IMR-90 (cell line): Measurements from ENCODE around the gene COX7A2L. TPM values are rescaled to one million over a fixed set of nuclear protein-coding genes. Genes with fewer than 3 reads are reported as not detected.

Experiments
- ATAC-seq: fragments of 200-7000 bp; cut with Tn5 transposase; 2 replicates; pipeline ENCODE4 v1.9.1; 2020; ENCODE audit warnings: low read depth, mild to moderate bottlenecking, moderate library complexity
- BruUV-seq: library from RNA; stranded (reverse); fragments of 400-500 nt; replicated peaks from 2 replicates; lab custom pipeline; 2021; lab: Mats Ljungman, UMichigan
- CTCF ChIA-PET: fragments of 300-600 bp; formaldehyde crosslinking; extraction: SDS; loops from one replicate; lab custom pipeline; 2021; ENCODE audit warnings: antibody characterized with exemption; lab: Yijun Ruan, JAX
- POLR2A ChIA-PET: fragments of 300-600 bp; sonication (Branson Sonifier 250); formaldehyde crosslinking; loops from one replicate; lab custom pipeline; 2022; ENCODE audit warnings: antibody characterized with exemption; ENCODE audit not compliant: unreplicated experiment; lab: Charles Lee
- DNase-seq: peaks from one replicate; pipeline ENCODE4 v3.0.0; 2013
- H2AFZ ChIP-seq: replicated peaks from 2 replicates; pipeline ENCODE3; 2013; ENCODE audit warnings: low read length, mild to moderate bottlenecking; ENCODE audit not compliant: poor library complexity
- H2AK5ac ChIP-seq: 2 replicates; pipeline ENCODE4 v1.6.1; 2013; ENCODE audit warnings: low read depth, low read length, inconsistent platforms
- H2AK9ac ChIP-seq: replicated peaks from 2 replicates; pipeline ENCODE3; 2013; ENCODE audit warnings: mild to moderate bottlenecking, low read depth, low read length, moderate library complexity; ENCODE audit not compliant: poor library complexity
- H2BK120ac ChIP-seq: 2 replicates; pipeline ENCODE4 v1.6.1; 2013; ENCODE audit warnings: low read depth, low read length, inconsistent platforms
- H2BK15ac ChIP-seq: 3 replicates; pipeline ENCODE4 v1.6.1; 2013; ENCODE audit warnings: low read depth, low read length, inconsistent platforms
- H2BK20ac ChIP-seq: 2 replicates; pipeline ENCODE4 v1.6.1; 2013; ENCODE audit warnings: low read depth, mild to moderate bottlenecking, inconsistent platforms, low read length, moderate library complexity
- H2BK5ac ChIP-seq: 2 replicates; pipeline ENCODE4 v1.6.1; 2013; ENCODE audit warnings: mild to moderate bottlenecking, low read depth, low read length, inconsistent platforms; ENCODE audit not compliant: poor library complexity, severe bottlenecking
- H3K14ac ChIP-seq: replicated peaks from 2 replicates; pipeline ENCODE4 v1.6.1; 2013; ENCODE audit warnings: low read depth, low read length, inconsistent platforms
- H3K18ac ChIP-seq: 2 replicates; pipeline ENCODE4 v1.6.1; 2013; ENCODE audit warnings: low read depth, low read length, control low read depth
- H3K23ac ChIP-seq: 2 replicates; pipeline ENCODE4 v1.6.1; 2013; ENCODE audit warnings: low read depth, low read length, inconsistent platforms
- H3K27ac ChIP-seq: 2 replicates; pipeline ENCODE4 v1.5.1; 2013; ENCODE audit warnings: mild to moderate bottlenecking, control low read depth, low read length; ENCODE audit not compliant: insufficient read depth
- H3K27me3 ChIP-seq: 2 replicates; pipeline ENCODE4 v1.6.1; 2013; ENCODE audit warnings: low read length; ENCODE audit not compliant: control insufficient read depth, insufficient read depth
- H3K36me3 ChIP-seq: 2 replicates; pipeline ENCODE4 v1.6.1; 2013; ENCODE audit warnings: low read length, mixed read lengths; ENCODE audit not compliant: control insufficient read depth, insufficient read depth
- H3K4ac ChIP-seq: 2 replicates; pipeline ENCODE4 v1.6.1; 2013; ENCODE audit warnings: low read depth, low read length, inconsistent platforms
- H3K4me1 ChIP-seq: 2 replicates; pipeline ENCODE4 v1.6.1; 2013; ENCODE audit warnings: low read length, mixed read lengths; ENCODE audit not compliant: control insufficient read depth, insufficient read depth
- H3K4me2 ChIP-seq: 2 replicates; pipeline ENCODE4 v1.6.1; 2013; ENCODE audit warnings: low read depth, mild to moderate bottlenecking, control low read depth, low read length, moderate library complexity
- H3K4me3 ChIP-seq: 2 replicates; pipeline ENCODE4 v1.5.1; 2013; ENCODE audit warnings: low read depth, mild to moderate bottlenecking, control low read depth, low read length, moderate library complexity; ENCODE audit not compliant: insufficient read depth
- H3K56ac ChIP-seq: 2 replicates; pipeline ENCODE4 v1.6.1; 2013; ENCODE audit warnings: low read length, inconsistent platforms; ENCODE audit not compliant: insufficient read depth; ENCODE audit errors: extremely low read depth
- H3K79me1 ChIP-seq, 2 experiments: 2 replicates each; pipeline ENCODE4 v1.6.1; 2013; ENCODE audit warnings: low read length in 2 of 2, inconsistent platforms in 1 of 2, low read depth in 1 of 2
- H3K9ac ChIP-seq: 2 replicates; pipeline ENCODE4 v1.6.1; 2013; ENCODE audit warnings: low read depth, low read length, control low read depth
- H3K9me1 ChIP-seq: 2 replicates; pipeline ENCODE4 v1.6.1; 2013; ENCODE audit warnings: low read length, inconsistent platforms; ENCODE audit not compliant: insufficient read depth
- H3K9me3 ChIP-seq: 2 replicates; pipeline ENCODE4 v1.6.1; 2013; ENCODE audit warnings: low read length; ENCODE audit not compliant: control insufficient read depth, insufficient read depth
- H4K20me1 ChIP-seq: 2 replicates; pipeline ENCODE4 v1.6.1; 2013; ENCODE audit warnings: low read length, inconsistent platforms; ENCODE audit not compliant: insufficient read depth
- H4K5ac ChIP-seq: 2 replicates; pipeline ENCODE4 v1.6.1; 2013; ENCODE audit warnings: mild to moderate bottlenecking, low read depth, low read length, control low read depth
- H4K8ac ChIP-seq, 2 experiments: 2 replicates each; pipeline ENCODE4 v1.6.1; 2013; ENCODE audit warnings: low read depth in 2 of 2, low read length in 2 of 2, control low read depth in 1 of 2, inconsistent platforms in 1 of 2
- H4K91ac ChIP-seq: 2 replicates; pipeline ENCODE4 v1.6.1; 2013; ENCODE audit warnings: low read depth, low read length, inconsistent platforms; ENCODE audit not compliant: insufficient read depth
- BHLHE40 ChIP-seq: fragments of 150-350 bp; IDR thresholded peaks from 2 replicates; pipeline ENCODE4 v1.6.1; 2016; ENCODE audit warnings: mild to moderate bottlenecking, low read depth, low read length
- CEBPB ChIP-seq: IDR thresholded peaks from 2 replicates; pipeline ENCODE4 v1.6.1; 2012; ENCODE audit warnings: low read depth, low read length, improper control_type of control experiment
- CHD1 ChIP-seq: IDR thresholded peaks from 2 replicates; pipeline ENCODE4 v1.6.1; 2012; ENCODE audit warnings: low read depth, low read length, improper control_type of control experiment
- FOS ChIP-seq: fragments of 150-350 bp; IDR thresholded peaks from 2 replicates; pipeline ENCODE4 v1.6.1; 2016; ENCODE audit warnings: low read depth, low read length
- MAFK ChIP-seq: IDR thresholded peaks from 2 replicates; pipeline ENCODE4 v1.6.1; 2012; ENCODE audit warnings: low read depth, low read length, improper control_type of control experiment
- MAZ ChIP-seq: IDR thresholded peaks from 2 replicates; pipeline ENCODE4 v1.6.1; 2012; ENCODE audit warnings: low read depth, mild to moderate bottlenecking, low read length, improper control_type of control experiment, moderate library complexity, borderline replicate concordance
- NFE2L2 ChIP-seq: fragments of 150-350 bp; IDR thresholded peaks from 2 replicates; pipeline ENCODE4 v1.6.1; 2016; ENCODE audit warnings: low read depth, mild to moderate bottlenecking, low read length
- POLR2A ChIP-seq: IDR thresholded peaks from 2 replicates; pipeline ENCODE4 v1.6.1; 2012; ENCODE audit warnings: mild to moderate bottlenecking, low read depth, low read length
- RAD21 ChIP-seq: IDR thresholded peaks from 2 replicates; pipeline ENCODE4 v1.6.1; 2012; ENCODE audit warnings: low read length, improper control_type of control experiment
- RCOR1 ChIP-seq: IDR thresholded peaks from 2 replicates; pipeline ENCODE4 v1.6.1; 2012; ENCODE audit warnings: mild to moderate bottlenecking, low read length, improper control_type of control experiment; ENCODE audit not compliant: insufficient replicate concordance
- RFX5 ChIP-seq: IDR thresholded peaks from 2 replicates; pipeline ENCODE4 v1.8.0; 2012; ENCODE audit warnings: low read depth, mild to moderate bottlenecking, low read length, moderate library complexity
- WGBS, 2 experiments: methylation state at CpG; one replicate each; pipeline versions ENCODE4 v1.1.5 to v1.1.7; 2013; ENCODE audit warnings: missing lambda C conversion rate in 2 of 2; ENCODE audit not compliant: insufficient read length in 1 of 2; ENCODE audit errors: extremely low coverage in 2 of 2; 5-methylcytosine and 5-hydroxymethylcytosine counted together
- dilution Hi-C: fragments of 300-500 bp; cut with HindIII; formaldehyde crosslinking; loops from one replicate; pipeline ENCODE4 v1.14.3; 2018; ENCODE audit warnings: low sequenced_read_pairs; ENCODE audit not compliant: unreplicated experiment
- in situ Hi-C: fragments of 300-500 bp; cut with MboI; formaldehyde crosslinking; loops from 3 replicates; pipeline ENCODE4 v1.14.3; 2019; ENCODE audit warnings: low sequenced_read_pairs, inconsistent platforms, mixed read lengths
- intact Hi-C: fragments of 100-400 bp; cut with micrococcal nuclease; formaldehyde crosslinking; loops from 2 replicates; pipeline ENCODE4 v1.10.0; 2022
- polyA plus RNA-seq, 3 experiments: library from polyadenylated mRNA; depleted of rRNA; stranded (reverse); fragments of >200 nt; gene quantifications; 2 replicates each; pipeline ENCODE4 v1.2.3, GENCODE V29; 2012; ENCODE audit warnings: low replicate concordance in 1 of 3
- total RNA-seq: library from RNA; depleted of rRNA; stranded (reverse); fragments of >200 nt; gene quantifications from 2 replicates; pipeline ENCODE4 v1.2.3, GENCODE V29; 2012
- TF ChIP-seq, protein P1 (sequence below): conservative IDR thresholded peaks from 2 replicates; pipeline ENCODE4 v1.5.1; 2012; ENCODE audit warnings: mild to moderate bottlenecking, low read depth, low read length, improper control_type of control experiment
- TF ChIP-seq, protein P2 (sequence below): fragments of 150-350 bp; IDR thresholded peaks from 2 replicates; pipeline ENCODE4 v1.6.1; 2016; ENCODE audit warnings: low read depth, mild to moderate bottlenecking, low read length, moderate library complexity, borderline replicate concordance

COX7A2L gene
- total and polyA plus RNA-seq, 2 of the 4 experiments (the other 2 are of a cell fraction), result 123 to 132 TPM

DNA sequence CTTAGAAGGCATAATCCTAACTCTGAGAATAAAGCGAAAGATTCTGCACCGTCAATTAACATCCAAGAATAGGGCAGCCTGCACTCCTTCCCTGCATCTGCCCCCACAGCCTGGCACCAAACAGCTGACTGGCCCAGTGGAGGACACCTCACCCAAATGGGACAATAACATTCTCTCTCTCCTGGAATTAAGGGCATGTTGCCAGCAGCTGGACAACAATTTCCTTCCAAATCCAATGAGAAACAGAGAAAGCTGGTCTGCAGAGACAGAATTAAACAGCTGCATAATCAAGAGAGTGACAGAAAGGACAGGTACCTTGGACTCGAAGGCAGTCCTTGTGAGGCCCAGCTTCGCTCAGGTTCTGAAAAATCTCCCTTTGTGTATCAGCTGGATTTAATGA lies 15.0 kb downstream of the COX7A2L start:
- Histone ChIP-seq H4K91ac (no peak overlapping the region), H3K56ac (no peak overlapping the region), H2BK20ac (no peak overlapping the region), H4K5ac (no peak overlapping the region), H3K27me3 (no peaks in the 10 kb centered on the region), H4K20me1 (peaks cover 10% of the 10 kb centered on the region; the same call in 1 of the 2 replicates), H3K4me1 (peaks cover 15% of the 10 kb centered on the region), H2BK5ac (no peak overlapping the region), H2BK120ac (no peak overlapping the region), H3K9me1 (peaks cover 23% of the 10 kb centered on the region; the same call in 1 of the 2 replicates), H2AK9ac (no peak overlapping the region), H3K23ac (no peak overlapping the region), H3K79me1 (peaks cover 29 to 66% of the 10 kb centered on the region in 2 experiments), H3K27ac (no peak overlapping the region), H3K9ac (no peak overlapping the region), H2BK15ac (no peak overlapping the region), H3K14ac (no peak overlapping the region), H3K9me3 (no peaks in the 10 kb centered on the region), H4K8ac (no peak overlapping the region), H3K4me3 (no peak overlapping the region), H2AK5ac (no peak overlapping the region; the same call in 1 of the 2 replicates), H3K18ac (no peak overlapping the region), H2AFZ (no peak overlapping the region), H3K4ac (no peak overlapping the region), H3K36me3 (peaks cover 10% of the 10 kb centered on the region), H3K4me2 (no peak overlapping the region)
- dilution Hi-C loops (no loop called here), intact Hi-C loops (no loop called here), in situ Hi-C loops (no loop called here)
- no peak for DNase-seq
- BruUV-seq, result no TSS peak
- TF ChIP-seq POLR2A (no peak), MAFK (no peak), RAD21 (no peak), BHLHE40 (no peak), RCOR1 (no peak), NFE2L2 (no peak), FOS (no peak), MAZ (no peak), CHD1 (no peak), CEBPB (no peak), RFX5 (no peak)
- TF ChIP-seq, protein P1, sequence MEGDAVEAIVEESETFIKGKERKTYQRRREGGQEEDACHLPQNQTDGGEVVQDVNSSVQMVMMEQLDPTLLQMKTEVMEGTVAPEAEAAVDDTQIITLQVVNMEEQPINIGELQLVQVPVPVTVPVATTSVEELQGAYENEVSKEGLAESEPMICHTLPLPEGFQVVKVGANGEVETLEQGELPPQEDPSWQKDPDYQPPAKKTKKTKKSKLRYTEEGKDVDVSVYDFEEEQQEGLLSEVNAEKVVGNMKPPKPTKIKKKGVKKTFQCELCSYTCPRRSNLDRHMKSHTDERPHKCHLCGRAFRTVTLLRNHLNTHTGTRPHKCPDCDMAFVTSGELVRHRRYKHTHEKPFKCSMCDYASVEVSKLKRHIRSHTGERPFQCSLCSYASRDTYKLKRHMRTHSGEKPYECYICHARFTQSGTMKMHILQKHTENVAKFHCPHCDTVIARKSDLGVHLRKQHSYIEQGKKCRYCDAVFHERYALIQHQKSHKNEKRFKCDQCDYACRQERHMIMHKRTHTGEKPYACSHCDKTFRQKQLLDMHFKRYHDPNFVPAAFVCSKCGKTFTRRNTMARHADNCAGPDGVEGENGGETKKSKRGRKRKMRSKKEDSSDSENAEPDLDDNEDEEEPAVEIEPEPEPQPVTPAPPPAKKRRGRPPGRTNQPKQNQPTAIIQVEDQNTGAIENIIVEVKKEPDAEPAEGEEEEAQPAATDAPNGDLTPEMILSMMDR, result no peak
- TF ChIP-seq, protein P2, sequence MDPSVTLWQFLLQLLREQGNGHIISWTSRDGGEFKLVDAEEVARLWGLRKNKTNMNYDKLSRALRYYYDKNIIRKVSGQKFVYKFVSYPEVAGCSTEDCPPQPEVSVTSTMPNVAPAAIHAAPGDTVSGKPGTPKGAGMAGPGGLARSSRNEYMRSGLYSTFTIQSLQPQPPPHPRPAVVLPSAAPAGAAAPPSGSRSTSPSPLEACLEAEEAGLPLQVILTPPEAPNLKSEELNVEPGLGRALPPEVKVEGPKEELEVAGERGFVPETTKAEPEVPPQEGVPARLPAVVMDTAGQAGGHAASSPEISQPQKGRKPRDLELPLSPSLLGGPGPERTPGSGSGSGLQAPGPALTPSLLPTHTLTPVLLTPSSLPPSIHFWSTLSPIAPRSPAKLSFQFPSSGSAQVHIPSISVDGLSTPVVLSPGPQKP, result no peak
- WGBS, 2 experiments, result no CpG with 5 or more reads among the region's 4 CpGs
- CTCF ChIA-PET, result interaction anchor here (0.6 to 1.2 kb wide), 2 partner anchors 11 to 166 kb away, joined by 3 read pairs; no protein-coding TSS in a partner anchor
- POLR2A ChIA-PET, result no interaction called here
- ATAC-seq, result no peak
